ENCODE results near the gene ALDOC. TPM values are rescaled to one million over a fixed set of nuclear protein-coding genes. Genes with fewer than 3 reads are reported as not detected.

ALDOC gene
- total RNA-seq, 1 experiment from 2014 or later: 53.2 TPM

- no peaks in the 10 kb centered on the region for H3K27me3 ChIP-seq (ENCODE audit: insufficient read depth, low read length)
- Mint-ChIP-seq H3K9me3 (no peaks in the 10 kb centered on the region), H3K36me3 (ENCODE audit: insufficient read depth in 1 of 3, low read depth in 3 of 3) (peaks cover 20 to 38% (median 35%) of the 10 kb centered on the region in 3 experiments; a peak in 6 of 7 replicates), H3K4me3 (peak within 1 kb of the TSS; percentile 86 to 94), H3K27ac (peak within 1 kb of the TSS in 2 of 3 experiments; percentile 46 to 82; a peak in 5 of 7 replicates), H3K27me3 (ENCODE audit: low read depth) (peaks cover 4% of the 10 kb centered on the region), H3K4me1 (peaks cover 21 to 44% of the 10 kb centered on the region in 2 experiments)
- H3K18ac ChIP-seq (ENCODE audit: insufficient read length, low read depth, low read length): no peak within 1 kb of the TSS
- no peaks in the 10 kb centered on the region for H3K4me1 ChIP-seq (ENCODE audit: insufficient read depth, low read length)
- no CpG with 5 or more reads among the region's 67 CpGs for WGBS (ENCODE audit: extremely low coverage, insufficient read length, low lambda C conversion rate)
- no peak within 1 kb of the TSS for H3K23ac ChIP-seq (ENCODE audit: insufficient read length, low read depth, low read length)
- H2BK120ac ChIP-seq (ENCODE audit: low read depth, low read length, poor library complexity, severe bottlenecking): no peak within 1 kb of the TSS
- peak within 1 kb of the TSS; percentile 81 for H3K14ac ChIP-seq (ENCODE audit: insufficient read depth, low read length)
- no peak within 1 kb of the TSS for H4K8ac ChIP-seq (replicated peaks; ENCODE audit: insufficient read length, low read depth, low read length)
- no peak within 1 kb of the TSS for H2BK12ac ChIP-seq (ENCODE audit: insufficient read length, low read depth, low read length)
- H2BK20ac ChIP-seq (ENCODE audit: low read depth, low read length, poor library complexity, severe bottlenecking): no peak within 1 kb of the TSS
- H2AK5ac ChIP-seq (ENCODE audit: insufficient read length, low read length): no peak within 1 kb of the TSS
- no peaks in the 10 kb centered on the region; the same call in 1 of the 2 replicates for H3K79me2 ChIP-seq (ENCODE audit: insufficient read depth, low read length)
- H3T11ph ChIP-seq (ENCODE audit: low read length): no peak within 1 kb of the TSS
- peak within 1 kb of the TSS; percentile 72 for H3K4me2 ChIP-seq (ENCODE audit: insufficient read depth, insufficient read length, low read length)
- peaks cover 5% of the 10 kb centered on the region for H3K23me2 ChIP-seq (ENCODE audit: insufficient read length, low read depth, low read length, poor library complexity, severe bottlenecking)
- H3K56ac ChIP-seq (ENCODE audit: insufficient read length, low read depth, low read length): no peak within 1 kb of the TSS
- no peak within 1 kb of the TSS for H2AFZ ChIP-seq (ENCODE audit: low read length)
- no peak within 1 kb of the TSS for H2BK5ac ChIP-seq (ENCODE audit: insufficient read length, low read length)
- no peaks in the 10 kb centered on the region for H3K9me3 ChIP-seq (ENCODE audit: control insufficient read depth, low read depth, low read length)
- no peak within 1 kb of the TSS for H4K5ac ChIP-seq (ENCODE audit: insufficient read length, low read depth, low read length)
- H3K79me1 ChIP-seq (ENCODE audit: insufficient read depth, low read depth, low read length, poor library complexity, severe bottlenecking): no peaks in the 10 kb centered on the region
- no peak within 1 kb of the TSS for H3K27ac ChIP-seq (ENCODE audit: insufficient read length, low read depth, low read length)
- DNase-seq: peak; percentile 87
- peak within 1 kb of the TSS; percentile 62 for H3K9ac ChIP-seq (ENCODE audit: extremely low read depth, insufficient read length, low read length)
- no peak within 1 kb of the TSS; the same call in 1 of the 2 replicates for H2BK15ac ChIP-seq (ENCODE audit: low read depth, low read length)
- H4K20me1 ChIP-seq (ENCODE audit: control insufficient read depth, insufficient read depth, insufficient read length): no peaks in the 10 kb centered on the region
- no peak within 1 kb of the TSS for H3K4ac ChIP-seq (ENCODE audit: low read depth, low read length)
- no peak within 1 kb of the TSS for H4K91ac ChIP-seq (ENCODE audit: insufficient read length, low read depth, low read length)
- no peak for TF ChIP-seq CTCF (conservative IDR thresholded peaks at IDR 0.05)
Measured at GRCh38 chr17:28552176-28552999, 24.3 kb downstream of the ALDOC start, which contains the start of gene UNC119. Gene UNC119, minus strand, starts transcription at chr17:28552624. Its CDS starts 67 bp downstream, at chr17:28552557.

Data from H9 (cell line).